Measurements from ENCODE around the gene BTBD9. TPM values are rescaled to one million over a fixed set of nuclear protein-coding genes. Genes with fewer than 3 reads are reported as not detected.

Gene BTBD9
- polyA plus RNA-seq, 10 donors: 6.0 to 10.0 (median 7.0) TPM

- DNase-seq: no peak
These were observed 459.8 kb downstream of the BTBD9 start for GRCh38 chr6:38179794-38180430.

DNA sequence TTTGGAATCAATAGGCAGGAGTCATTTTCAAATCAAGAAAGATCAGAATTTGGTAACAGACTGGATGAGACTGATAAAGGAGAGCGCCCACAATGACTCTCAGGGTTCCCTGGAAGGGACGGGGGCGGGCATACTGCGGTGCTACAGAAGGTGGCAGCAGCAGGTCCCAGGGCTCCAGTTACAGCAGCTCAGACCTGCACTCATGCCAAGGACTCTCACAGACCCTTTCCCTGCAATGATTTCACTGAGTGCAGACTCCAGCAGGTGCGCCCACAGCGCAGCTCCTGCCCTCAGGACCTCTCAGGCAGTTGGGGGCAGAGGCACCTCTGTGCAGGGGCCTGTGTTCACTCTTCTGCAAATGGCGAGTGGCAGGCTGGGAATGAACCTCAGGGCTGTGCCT lies 460.4 kb downstream of the BTBD9 start:
- DNase-seq: no peak

DNA sequence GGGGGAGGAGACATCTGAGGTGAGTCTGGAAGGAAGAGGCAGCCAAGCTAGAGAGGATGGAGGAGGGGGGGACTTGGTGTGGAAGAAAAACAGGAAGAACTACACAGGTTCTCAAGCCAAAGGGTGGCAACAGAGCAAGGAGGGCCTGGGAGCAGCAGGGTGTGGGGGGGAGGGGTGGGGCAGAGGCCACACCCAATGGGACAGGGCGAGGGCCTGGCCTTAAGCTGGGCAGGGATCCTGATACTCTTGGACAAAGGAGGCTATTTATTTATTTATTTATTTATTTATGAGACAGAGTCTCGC lies 461.2 kb downstream of the BTBD9 start:
- DNase-seq: no peak

DNA sequence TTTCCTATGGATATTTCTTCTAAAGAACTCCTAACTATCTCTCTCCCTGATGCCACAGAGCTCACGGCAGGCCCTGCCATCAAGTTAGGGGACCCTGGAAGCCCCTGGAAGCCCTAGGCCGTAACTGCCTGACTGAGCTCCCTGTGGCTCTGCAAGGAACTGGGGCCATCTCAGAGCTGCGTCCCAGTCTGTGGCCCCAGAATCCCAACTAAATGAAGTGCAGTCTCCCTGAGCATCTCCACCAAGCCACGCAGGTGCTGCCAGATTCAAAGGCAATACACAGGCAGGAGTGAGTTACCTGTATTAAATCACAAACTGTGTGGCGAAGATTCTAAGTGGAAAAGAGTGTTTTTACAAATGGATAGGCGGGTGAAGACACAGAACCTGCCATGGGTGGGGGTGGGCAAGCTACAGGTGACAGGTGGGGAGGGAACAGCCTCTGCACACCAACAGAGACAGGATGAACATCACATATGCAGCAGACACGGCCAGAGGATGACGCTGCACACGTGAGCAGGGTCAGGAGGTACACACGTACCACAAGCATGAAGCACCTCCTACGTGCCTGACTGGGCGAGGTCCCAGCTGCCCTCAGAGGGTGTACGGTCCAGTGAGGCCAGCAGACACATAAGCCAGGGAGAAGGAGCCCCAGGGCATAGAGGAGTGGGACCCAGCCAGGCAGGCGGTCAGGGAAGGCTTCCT lies 461.7 kb downstream of the BTBD9 start:
- no peak for DNase-seq

DNA sequence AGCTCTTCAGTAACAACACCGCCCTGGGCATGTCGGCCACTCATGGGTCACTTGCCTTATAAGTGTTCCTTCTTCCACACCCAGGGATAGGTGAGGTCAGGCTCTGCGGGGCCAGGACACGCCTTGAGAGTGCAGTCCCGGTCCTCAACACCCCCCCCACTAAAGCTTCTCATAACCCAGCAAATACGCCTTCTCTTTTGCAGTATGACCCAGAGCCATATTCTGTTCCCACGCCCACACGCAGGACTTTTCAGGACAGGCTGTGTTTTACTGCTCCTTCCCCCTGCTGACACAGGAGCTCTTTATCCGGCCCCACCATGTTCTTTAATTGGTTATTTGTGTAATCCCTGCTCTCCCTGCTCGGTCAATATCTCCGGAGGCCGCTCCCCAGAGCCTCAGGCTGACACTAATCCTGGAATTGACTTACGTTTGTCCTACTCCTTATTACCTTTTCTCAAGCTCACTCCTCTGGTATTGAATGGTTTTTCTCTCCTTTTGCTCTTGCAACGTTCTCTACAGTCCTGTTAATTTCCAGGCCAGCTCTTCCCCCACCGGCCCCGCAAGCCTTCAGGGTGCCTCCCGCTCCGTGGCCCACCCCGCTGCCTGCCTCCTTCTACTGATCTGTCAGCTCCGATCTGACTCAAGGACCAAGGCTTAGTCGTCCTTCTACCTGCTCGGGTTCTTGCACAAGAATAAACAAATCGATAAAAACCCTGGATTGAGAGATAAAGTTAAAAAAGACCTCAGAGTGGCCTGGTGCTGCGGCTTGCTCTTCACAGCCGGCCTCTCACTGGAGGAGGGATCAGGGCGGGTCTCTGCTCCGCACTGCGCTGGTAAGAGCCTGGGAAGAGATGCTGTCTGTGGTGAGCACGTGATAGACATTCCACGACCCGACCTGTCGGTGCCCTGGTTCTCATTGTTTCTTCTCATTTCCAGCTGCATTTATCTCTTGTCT lies 462.7 kb downstream of the BTBD9 start:
- peak in 1 of 3 donors; percentile 42 for DNase-seq

DNA sequence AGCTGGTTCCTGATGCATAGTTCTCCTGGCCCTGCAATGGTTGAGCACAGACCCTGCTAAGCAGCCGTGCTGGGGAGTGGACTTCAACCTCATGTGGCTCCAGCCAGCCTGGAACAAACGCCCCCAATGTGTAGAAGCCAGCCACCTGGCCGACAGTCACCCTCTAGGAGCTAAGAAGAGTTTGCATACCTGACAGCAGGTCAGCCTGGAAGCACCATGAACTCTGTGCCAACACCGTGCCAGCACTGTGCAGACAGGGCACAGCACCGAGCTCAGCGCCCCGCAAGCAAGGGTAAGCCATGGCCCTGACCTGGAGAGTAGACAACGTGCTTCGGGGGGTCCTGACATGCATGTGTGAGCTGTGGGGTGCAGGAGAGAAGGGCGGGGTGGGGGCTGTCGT lies 463.9 kb downstream of the BTBD9 start:
- DNase-seq: no peak

DNA sequence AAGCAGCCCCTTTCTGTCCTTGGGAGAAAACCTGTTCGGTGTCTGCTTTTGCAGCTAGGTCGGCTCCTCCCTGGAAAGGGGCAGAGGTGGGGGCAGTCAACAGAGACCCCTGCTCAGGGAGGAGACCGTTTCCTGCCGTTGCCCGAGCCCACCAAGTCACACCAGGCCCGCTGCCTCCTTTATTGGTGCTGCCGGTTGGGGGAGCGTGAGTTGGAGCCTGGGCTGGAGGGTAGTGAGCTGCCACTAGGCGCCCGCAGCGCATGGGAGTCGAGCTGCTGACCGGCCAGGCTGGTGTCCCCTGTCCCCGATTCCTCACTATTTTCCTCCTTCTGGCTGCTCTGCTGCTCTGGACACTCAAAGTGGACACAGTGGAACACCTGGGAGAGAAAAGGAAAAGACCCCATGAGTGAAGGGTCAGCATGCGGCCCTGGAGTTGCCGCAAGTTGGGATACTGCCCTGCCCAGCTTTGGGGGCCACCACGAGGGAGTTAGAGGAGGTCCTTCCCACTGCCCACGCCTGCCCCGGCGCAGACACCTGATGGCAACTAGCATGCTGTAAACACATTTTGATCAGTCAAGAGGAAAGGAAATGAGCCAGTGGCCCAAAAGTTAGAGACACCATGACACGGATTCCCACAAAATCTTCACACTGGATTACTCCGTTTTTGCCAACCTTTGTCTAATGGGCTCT lies 464.8 kb downstream of the BTBD9 start:
- no peak for DNase-seq

DNA sequence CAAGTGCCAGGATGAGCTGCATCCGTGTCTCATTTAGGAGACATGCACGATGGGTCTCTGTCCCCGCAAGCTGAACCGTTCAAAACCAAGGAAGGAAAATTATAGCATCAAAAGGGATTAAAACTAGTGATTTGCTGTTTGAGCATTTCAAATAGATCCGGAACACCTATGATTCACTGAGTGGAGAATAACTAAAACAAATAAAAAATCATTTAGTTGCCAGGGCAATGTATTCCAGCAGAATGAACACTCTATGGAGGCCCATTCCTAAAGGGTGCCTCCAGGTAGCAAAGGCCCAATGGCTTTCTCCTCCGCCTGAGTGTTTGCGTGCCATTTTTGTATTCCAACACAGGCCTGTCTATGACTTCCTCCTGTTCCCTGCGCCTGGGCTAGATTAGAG lies 465.4 kb downstream of the BTBD9 start:
- no peak for DNase-seq

DNA sequence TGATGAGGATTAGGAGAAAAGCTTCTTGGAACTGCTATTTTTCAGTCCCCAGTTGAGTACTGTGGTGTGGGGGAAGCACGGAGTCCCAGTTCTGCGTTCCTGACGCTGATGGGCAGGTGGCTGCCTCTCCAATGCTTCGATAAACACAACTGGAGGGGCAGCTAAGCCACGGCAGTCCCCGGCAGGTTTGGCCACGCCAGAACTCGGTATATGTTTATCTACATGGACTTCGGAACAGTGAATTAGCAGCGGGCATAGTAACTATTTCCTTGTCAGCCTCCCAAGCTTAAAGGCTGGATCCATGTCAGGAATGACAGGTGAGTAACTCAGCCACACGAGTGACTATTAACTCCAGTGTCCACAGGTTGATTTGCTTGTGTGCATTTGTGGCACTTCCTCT lies 465.8 kb downstream of the BTBD9 start:
- DNase-seq: no peak

DNA sequence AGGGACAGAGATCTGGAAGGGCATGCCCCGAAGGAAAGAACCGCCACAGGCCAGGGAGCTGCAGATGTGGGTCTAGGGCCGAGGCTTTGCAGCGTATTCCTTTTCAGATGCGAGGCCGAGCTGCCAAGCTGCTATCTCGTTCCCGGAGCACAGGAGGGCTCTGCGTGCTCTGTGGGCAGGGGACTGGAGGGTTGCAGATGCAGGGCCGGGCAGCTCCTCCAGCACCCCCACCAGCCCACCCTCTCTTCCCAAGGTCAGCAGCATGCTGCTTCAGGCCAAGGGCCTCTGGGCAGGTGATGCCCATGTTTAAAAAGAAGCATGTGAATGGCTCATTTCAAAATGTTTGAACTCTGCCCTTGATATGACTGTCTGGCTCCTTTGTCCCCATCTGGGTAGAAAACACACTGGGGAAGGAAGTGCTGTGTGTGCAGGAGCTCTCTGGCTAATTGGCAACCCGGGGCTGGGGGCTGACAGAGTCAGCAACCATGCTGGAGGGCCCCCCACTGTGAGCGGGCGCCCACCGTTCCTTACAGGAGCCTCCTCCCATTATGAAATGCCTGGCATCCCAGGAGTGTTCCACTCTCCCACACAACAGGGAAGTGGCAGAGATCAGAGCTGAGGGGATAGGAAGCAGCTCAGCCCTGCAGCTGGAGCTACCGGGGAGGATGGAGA lies 466.9 kb downstream of the BTBD9 start:
- no peak for DNase-seq

DNA sequence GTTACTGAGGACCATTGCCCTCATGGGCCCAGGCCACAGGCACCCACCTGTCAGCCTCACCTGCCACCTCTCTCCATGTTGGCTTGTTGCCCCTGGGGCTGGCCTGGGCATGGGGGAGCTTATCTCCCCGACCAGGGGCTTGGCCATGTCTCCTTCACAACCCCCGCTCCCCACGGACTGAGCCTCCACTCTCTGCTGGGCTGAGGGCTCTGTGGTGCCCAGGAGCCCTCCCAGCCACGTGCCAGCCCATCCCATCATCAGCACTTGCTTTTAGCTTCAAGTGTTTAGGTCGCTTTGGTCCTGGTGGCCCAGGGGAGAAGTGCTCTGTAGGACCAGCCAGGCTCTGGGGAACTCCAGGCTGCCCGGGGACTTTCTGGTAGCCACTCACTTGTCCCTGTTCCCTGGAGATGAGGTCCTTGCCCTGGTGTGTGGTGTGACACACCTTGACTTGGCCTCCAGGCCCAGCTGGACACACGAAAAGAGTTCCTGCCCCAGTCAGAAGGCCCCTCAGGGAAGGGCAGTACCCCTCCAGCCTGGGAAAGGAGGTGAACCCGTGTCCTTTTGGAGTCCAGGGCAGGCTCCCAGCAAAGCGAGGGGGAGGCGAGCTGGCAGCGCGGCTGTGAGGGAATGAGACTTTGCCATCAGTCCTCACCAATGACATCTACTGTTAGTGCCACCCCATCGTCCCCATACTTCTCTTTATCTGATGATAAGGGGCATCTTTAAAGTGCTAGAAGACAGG lies 467.6 kb downstream of the BTBD9 start:
- DNase-seq: no peak

DNA sequence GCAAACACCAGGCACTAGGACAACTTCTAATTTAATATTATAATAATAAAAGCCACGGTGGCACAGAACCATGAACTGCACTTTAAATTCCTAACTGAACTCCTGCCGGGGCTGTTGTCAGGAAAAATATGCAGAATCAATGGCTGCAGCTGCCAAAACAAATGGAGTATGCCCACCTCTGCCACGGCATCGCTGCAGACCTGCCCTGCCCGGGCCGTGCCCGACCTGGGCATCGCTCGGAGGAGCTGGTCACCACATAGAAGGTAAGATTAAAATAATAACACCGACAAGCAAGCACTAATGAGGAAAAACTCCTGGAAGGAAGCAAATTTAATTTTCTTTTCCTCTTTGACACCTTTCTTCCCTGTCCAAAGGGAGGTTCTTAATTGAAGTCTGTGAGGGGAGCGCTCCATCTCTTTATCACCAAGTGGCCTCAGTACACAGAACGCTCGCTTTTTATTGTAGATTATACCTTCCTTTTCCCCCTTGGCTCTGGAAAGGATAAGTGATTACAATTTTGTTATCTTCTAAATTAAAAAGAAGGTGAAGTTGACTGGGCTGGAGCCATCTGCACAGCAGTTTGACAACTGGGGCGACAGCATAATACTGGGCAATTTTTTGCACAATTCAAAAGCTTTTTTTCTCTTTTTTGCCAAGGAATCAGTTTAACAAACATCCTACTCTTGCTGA lies 468.9 kb downstream of the BTBD9 start:
- DNase-seq: no peak

GRCh38 chr6:38169977-38170526 lies 469.7 kb downstream of the BTBD9 start:
- no peak for DNase-seq

- no peak for DNase-seq
These were observed 470.3 kb downstream of the BTBD9 start for GRCh38 chr6:38169221-38169976.

DNA sequence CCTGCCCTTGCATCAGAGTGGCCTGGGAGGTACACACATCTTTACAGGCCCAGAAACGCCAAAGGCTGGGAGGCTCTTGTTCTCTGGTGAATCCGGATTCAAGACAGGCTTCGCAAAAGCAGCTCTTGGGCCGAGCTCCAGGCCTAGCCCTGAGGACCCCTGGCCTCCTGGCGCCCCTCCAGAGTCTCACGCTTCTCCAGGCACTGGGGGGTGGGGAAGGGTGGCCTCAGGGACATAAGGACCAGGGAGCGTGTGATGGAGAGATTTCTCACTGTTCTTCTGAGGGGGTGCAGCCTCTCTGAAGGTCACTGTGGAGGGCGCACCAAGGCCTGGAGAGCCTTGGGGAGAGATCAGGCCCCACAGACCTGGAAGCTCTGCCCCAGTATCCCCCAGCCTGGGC lies 471.0 kb downstream of the BTBD9 start:
- no peak for DNase-seq

DNA sequence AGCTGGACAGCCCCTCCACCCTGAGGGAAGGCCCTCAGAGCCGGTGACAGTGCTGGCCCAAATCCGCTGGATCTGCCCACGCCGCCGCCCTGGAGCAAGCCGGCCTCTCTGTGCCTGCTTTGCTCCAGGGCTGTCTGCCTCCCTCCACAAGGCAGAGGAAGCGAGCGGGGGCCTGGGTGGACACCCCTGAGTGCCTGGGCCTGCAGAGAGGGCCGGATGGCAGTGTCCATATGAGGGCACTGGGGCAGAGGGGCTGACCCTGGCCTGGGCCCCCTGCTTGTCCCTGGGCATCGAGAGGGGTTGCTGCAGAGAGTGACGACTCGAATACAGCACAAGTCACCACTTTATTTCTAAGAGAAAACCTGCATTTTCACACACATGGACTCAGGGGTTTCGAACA lies 471.6 kb downstream of the BTBD9 start:
- no peak for DNase-seq

- no peak for DNase-seq
These were observed 472.1 kb downstream of the BTBD9 start for GRCh38 chr6:38167598-38167997.

- no peak for DNase-seq
These were observed 473.1 kb downstream of the BTBD9 start for GRCh38 chr6:38166411-38167240.
